ENCODE measurements around the gene TNFSF9. TPM values are rescaled to one million over a fixed set of nuclear protein-coding genes. Genes with fewer than 3 reads are reported as not detected.

Gene TNFSF9
- total and polyA plus RNA-seq, 2 donors (not counting 1 experiment from before 2014, with no cell fraction given), result 11.7 to 24.3 TPM

GRCh38 chr19:6568010-6568526, 37.2 kb downstream of the TNFSF9 start:
- Histone ChIP-seq H3K9ac (ENCODE audit: low read length) (no peak overlapping the region), H3K27me3 (replicated peaks in 1 of 4; ENCODE audit: control extremely low read depth in 1 of 4, control insufficient read depth in 3 of 4, insufficient read depth in 4 of 4, low read length in 3 of 4) (peaks cover 0 to 13% (median 2%) of the 10 kb centered on the region in 4 experiments), H3K36me3 (replicated peaks in 1 of 2; ENCODE audit: control extremely low read depth in 1 of 2, control insufficient read depth in 1 of 2, extremely low read depth in 1 of 2, insufficient read depth in 2 of 2, low read length in 1 of 2) (no peaks in the 10 kb centered on the region), H4K20me1 (ENCODE audit: control insufficient read depth, insufficient read depth, low read length, poor library complexity, severe bottlenecking) (no peaks in the 10 kb centered on the region), H2AFZ (ENCODE audit: insufficient read depth, low read depth, low read length, poor library complexity, severe bottlenecking) (no peak overlapping the region), H3K4me1 (ENCODE audit: control insufficient read depth in 2 of 2, insufficient read depth in 2 of 2, low read length in 2 of 2) (no peaks in the 10 kb centered on the region), H3K79me2 (ENCODE audit: control insufficient read depth, insufficient read depth, low read length) (no peaks in the 10 kb centered on the region), H3K9me3 (ENCODE audit: control extremely low read depth in 1 of 3, control insufficient read depth in 2 of 3, insufficient read depth in 1 of 3, low read length in 2 of 3) (peaks cover 0 to 8% (median 0%) of the 10 kb centered on the region in 3 donors), H3K4me3 (ENCODE audit: control extremely low read depth in 1 of 5, extremely low read depth in 1 of 5, insufficient read depth in 1 of 5, low read depth in 2 of 5, low read length in 4 of 5) (no peak overlapping the region), H3K27ac (ENCODE audit: low read length in 2 of 2) (no peak overlapping the region), H3K4me2 (replicated peaks; ENCODE audit: low read depth, low read length, poor library complexity, severe bottlenecking) (no peak overlapping the region)
- H3K4me3 Mint-ChIP-seq, result no peak overlapping the region
- POLR2A ChIA-PET, result no interaction called here
- H3K9me3 Mint-ChIP-seq (ENCODE audit: insufficient read depth), result peaks cover 6% of the 10 kb centered on the region
- ATAC-seq (ENCODE audit: low read depth) (no peak), DNase-seq (no peak)
- 86% methylated on average over 3 of the region's 8 CpGs for WGBS (ENCODE audit: insufficient coverage)
- TF ChIP-seq CTCF (IDR thresholded peaks at IDR 0.05), result no peak
- TF ChIP-seq EZH2 (IDR thresholded peaks at IDR 0.05; ENCODE audit: borderline replicate concordance, insufficient read depth, low read depth, low read length, poor library complexity, severe bottlenecking), result no peak
- intact Hi-C loops (cut with micrococcal nuclease), result no loop called here
- H3K4me1 Mint-ChIP-seq, result peaks cover 2% of the 10 kb centered on the region
- peaks cover 22% of the 10 kb centered on the region for H3K27me3 Mint-ChIP-seq
- H3K27ac Mint-ChIP-seq, result no peak overlapping the region
- CTCF ChIA-PET, result interaction anchor here (1.0 to 1.4 kb wide), 2 partner anchors 15 to 52 kb away, joined by 4 read pairs; no protein-coding TSS in a partner anchor

- no peak overlapping the region for H3K4me3 ChIP-seq (ENCODE audit: control extremely low read depth in 1 of 5, extremely low read depth in 1 of 5, insufficient read depth in 1 of 5, low read depth in 2 of 5, low read length in 4 of 5)
- 50% methylated on average over 2 of the region's 3 CpGs for WGBS (ENCODE audit: insufficient coverage)
- DNase-seq (no peak), ATAC-seq (ENCODE audit: low read depth) (no peak)
- H3K27ac Mint-ChIP-seq, result no peak overlapping the region
- H3K79me2 ChIP-seq (ENCODE audit: control insufficient read depth, insufficient read depth, low read length), result no peaks in the 10 kb centered on the region
- peaks cover 2% of the 10 kb centered on the region for H3K4me1 Mint-ChIP-seq
- peaks cover 6% of the 10 kb centered on the region for H3K9me3 Mint-ChIP-seq (ENCODE audit: insufficient read depth)
- intact Hi-C loops (cut with micrococcal nuclease), result no loop called here
- no peak overlapping the region for H3K4me2 ChIP-seq (replicated peaks; ENCODE audit: low read depth, low read length, poor library complexity, severe bottlenecking)
- no peak overlapping the region for H3K9ac ChIP-seq (ENCODE audit: low read length)
- ChIA-PET POLR2A (no interaction called here), CTCF (interaction anchor here (0.6 to 1.4 kb wide), 2 partner anchors 16 to 62 kb away, joined by 3 to 4 read pairs; no protein-coding TSS in a partner anchor)
- no peak overlapping the region for H3K27ac ChIP-seq (ENCODE audit: low read length in 2 of 2)
- TF ChIP-seq CTCF (IDR thresholded peaks at IDR 0.05) (no peak), EZH2 (IDR thresholded peaks at IDR 0.05; ENCODE audit: borderline replicate concordance, insufficient read depth, low read depth, low read length, poor library complexity, severe bottlenecking) (no peak)
- no peaks in the 10 kb centered on the region for H3K36me3 ChIP-seq (replicated peaks in 1 of 2; ENCODE audit: control extremely low read depth in 1 of 2, control insufficient read depth in 1 of 2, extremely low read depth in 1 of 2, insufficient read depth in 2 of 2, low read length in 1 of 2)
- no peak overlapping the region for H3K4me3 Mint-ChIP-seq
- H3K27me3 ChIP-seq (replicated peaks in 1 of 4; ENCODE audit: control extremely low read depth in 1 of 4, control insufficient read depth in 3 of 4, insufficient read depth in 4 of 4, low read length in 3 of 4), result peaks cover 0 to 16% (median 2%) of the 10 kb centered on the region in 4 experiments
- peaks cover 22% of the 10 kb centered on the region for H3K27me3 Mint-ChIP-seq
- no peaks in the 10 kb centered on the region for H4K20me1 ChIP-seq (ENCODE audit: control insufficient read depth, insufficient read depth, low read length, poor library complexity, severe bottlenecking)
- no peak overlapping the region for H2AFZ ChIP-seq (ENCODE audit: insufficient read depth, low read depth, low read length, poor library complexity, severe bottlenecking)
- H3K4me1 ChIP-seq (ENCODE audit: control insufficient read depth in 2 of 2, insufficient read depth in 2 of 2, low read length in 2 of 2), result no peaks in the 10 kb centered on the region
- peaks cover 0 to 5% (median 0%) of the 10 kb centered on the region in 3 donors for H3K9me3 ChIP-seq (ENCODE audit: control extremely low read depth in 1 of 3, control insufficient read depth in 2 of 3, insufficient read depth in 1 of 3, low read length in 2 of 3)
These were observed 38.0 kb downstream of the TNFSF9 start for GRCh38 chr19:6568816-6569215.
